ENCODE data around the gene CTAGE15. TPM values are rescaled to one million over a fixed set of nuclear protein-coding genes. Genes with fewer than 3 reads are reported as not detected.
"Not testable (repeated sequence)": the region's sequence is repeated elsewhere in the genome, so short reads cannot be mapped to it uniquely, and the experiment has no call there.

Gene CTAGE15, protein sequence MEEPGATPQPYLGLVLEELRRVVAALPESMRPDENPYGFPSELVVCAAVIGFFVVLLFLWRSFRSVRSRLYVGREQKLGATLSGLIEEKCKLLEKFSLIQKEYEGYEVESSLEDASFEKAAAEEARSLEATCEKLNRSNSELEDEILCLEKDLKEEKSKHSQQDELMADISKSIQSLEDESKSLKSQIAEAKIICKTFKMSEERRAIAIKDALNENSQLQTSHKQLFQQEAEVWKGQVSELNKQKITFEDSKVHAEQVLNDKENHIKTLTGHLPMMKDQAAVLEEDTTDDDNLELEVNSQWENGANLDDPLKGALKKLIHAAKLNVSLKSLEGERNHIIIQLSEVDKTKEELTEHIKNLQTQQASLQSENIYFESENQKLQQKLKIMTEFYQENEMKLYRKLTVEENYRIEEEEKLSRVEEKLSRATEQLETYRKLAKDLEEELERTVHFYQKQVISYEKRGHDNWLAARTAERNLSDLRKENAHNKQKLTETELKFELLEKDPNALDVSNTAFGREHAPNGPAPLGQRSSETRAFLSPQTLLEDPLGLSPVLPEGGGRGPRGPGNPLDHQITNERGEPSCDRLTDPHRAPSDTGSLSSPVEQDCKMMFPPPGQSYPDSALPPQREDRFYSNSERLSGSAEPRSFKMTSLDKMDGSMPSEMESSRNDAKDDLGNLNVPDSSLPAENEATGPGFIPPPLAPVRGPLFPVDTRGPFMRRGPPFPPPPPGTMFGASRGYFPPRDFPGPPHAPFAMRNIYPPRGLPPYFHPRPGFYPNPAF
- total RNA-seq (0.24 TPM), polyA plus RNA-seq (0.27 TPM)
- long read RNA-seq, donor 1, result 0 reads
- long read RNA-seq, donor 2, result 0 reads
- long read RNA-seq, donor 3, result 0 reads
- long read RNA-seq, donor 4, result 0 reads
- long read RNA-seq, donor 5, result 0 reads
- long read RNA-seq, donor 6, result 0 reads
- long read RNA-seq, donor 7, result 0 reads
- long read RNA-seq, donor 8, result 0 reads
- long read RNA-seq, donor 9, result 0 reads
- long read RNA-seq, donor 10, result 0 reads

DNA sequence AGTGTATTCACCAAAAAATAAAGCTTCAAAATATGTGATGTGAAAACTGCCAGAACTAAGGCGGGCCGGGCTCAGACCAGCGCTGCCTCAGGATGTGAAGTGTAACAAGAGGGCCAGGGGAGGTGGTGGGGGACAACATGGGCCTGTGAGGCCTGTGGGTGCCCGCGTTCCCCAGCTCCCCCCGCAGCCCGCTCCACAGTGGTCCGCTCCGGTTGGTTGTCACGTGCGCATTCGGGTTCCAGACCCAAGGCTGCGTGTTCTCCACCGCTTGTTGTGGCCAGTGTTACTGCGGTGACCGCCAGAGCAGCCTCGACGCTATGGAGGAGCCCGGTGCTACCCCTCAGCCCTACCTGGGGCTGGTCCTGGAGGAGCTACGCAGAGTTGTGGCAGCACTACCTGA lies at the start of gene CTAGE15:
CTAGE15 (plus strand) TSS at position 301 of the 400 bp plus-strand sequence; CDS start at position 318, 17 bp downstream.
- not testable (repeated sequence) for H3K4me1 ChIP-seq (ENCODE audit: control insufficient read depth in 2 of 2, insufficient read depth in 2 of 2, low read length in 2 of 2); H3K27me3 ChIP-seq (ENCODE audit: control insufficient read depth in 2 of 2, insufficient read depth in 1 of 2, low read length in 1 of 2); H3K27ac ChIP-seq (ENCODE audit: low read depth in 1 of 2, low read length in 1 of 2); H3K9me3 ChIP-seq (ENCODE audit: control insufficient read depth in 2 of 2, insufficient read depth in 1 of 2, low read length in 1 of 2); H3K4me3 ChIP-seq (ENCODE audit: low read length in 2 of 2); H3K36me3 ChIP-seq (ENCODE audit: control insufficient read depth in 2 of 2, insufficient read depth in 2 of 2, low read length in 1 of 2); DNase-seq (ENCODE audit: low read depth in 6 of 9, low spot score in 9 of 9)
- no CpG with 5 or more reads among the region's 20 CpGs for WGBS

DNA sequence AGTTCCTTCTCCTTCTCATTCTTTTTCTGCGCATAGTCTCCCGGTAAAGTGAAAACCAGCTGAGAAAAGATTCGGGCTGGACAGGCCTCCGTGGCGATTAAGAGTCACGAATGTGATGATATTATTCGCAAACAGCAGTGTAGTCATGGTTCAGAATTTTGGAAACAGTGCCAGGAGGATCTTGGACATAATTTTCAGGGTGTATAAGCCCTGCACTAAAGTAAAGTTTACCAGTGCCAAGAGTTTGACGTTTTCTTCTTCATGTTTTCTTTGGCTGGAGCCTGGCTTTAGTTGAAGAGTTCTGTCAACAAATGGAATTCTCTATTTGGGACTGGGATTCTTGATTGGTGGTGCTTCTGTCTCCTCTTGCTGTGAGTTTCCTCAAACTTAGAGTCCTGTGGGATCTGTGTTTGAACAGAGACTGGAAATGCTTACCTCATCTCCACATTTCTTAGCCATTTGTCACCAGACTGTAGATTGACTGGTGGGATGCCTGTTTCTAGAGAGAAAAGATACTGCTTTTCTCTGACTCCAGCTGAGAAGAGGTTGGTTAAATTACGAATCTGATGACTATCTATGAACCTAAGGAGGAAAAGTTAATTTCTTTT lies 49.2 kb upstream of the CTAGE15 start:
- not testable (repeated sequence) for H3K27me3 ChIP-seq (ENCODE audit: control insufficient read depth in 2 of 2, insufficient read depth in 1 of 2, low read length in 1 of 2); H3K36me3 ChIP-seq (ENCODE audit: control insufficient read depth in 2 of 2, insufficient read depth in 2 of 2, low read length in 1 of 2); H3K27ac ChIP-seq (ENCODE audit: low read depth in 1 of 2, low read length in 1 of 2); H3K4me1 ChIP-seq (ENCODE audit: control insufficient read depth in 2 of 2, insufficient read depth in 2 of 2, low read length in 2 of 2); DNase-seq (ENCODE audit: low read depth in 6 of 9, low spot score in 9 of 9); H3K4me3 ChIP-seq (ENCODE audit: low read length in 2 of 2); H3K9me3 ChIP-seq (ENCODE audit: control insufficient read depth in 2 of 2, insufficient read depth in 1 of 2, low read length in 1 of 2)
- no CpG with 5 or more reads among the region's 9 CpGs for WGBS

DNA sequence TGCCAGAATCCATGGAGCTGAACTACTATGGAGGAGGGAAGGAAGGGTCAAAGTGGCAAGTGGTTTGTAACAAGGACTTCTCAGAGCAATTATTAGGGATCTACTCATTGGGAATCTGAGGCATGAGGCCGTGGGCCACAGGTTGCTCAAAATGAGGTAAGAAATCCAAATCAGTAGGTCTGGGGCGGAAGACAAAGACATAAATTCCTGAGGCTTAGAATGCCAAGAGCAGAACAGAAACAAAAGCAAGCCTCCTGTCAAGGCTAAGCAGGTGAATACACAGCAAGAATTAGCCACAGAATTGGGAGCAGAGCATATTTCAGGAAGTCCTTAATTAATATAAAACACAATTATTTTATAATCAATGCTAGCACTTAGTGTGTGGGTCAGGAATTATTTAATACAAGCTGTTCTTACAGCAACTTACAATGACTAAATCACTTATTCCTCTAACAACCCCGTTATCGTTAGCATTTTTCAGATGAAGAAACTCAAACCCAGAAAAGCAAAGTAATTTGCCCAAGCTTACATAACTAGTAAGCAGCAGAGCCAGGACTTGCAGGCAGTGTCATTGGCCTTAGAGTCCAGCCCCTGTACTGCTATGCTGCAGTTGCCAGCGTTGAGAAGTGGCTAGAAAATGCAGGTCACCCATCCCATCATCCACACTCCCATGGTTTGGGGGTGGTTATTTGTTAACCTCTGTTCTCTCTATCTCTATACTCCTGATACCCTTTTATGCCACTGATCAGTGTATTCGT lies 40.3 kb upstream of the CTAGE15 start:
- not testable (repeated sequence) for H3K27me3 ChIP-seq (ENCODE audit: control insufficient read depth in 2 of 2, insufficient read depth in 1 of 2, low read length in 1 of 2); H3K4me1 ChIP-seq (ENCODE audit: control insufficient read depth in 2 of 2, insufficient read depth in 2 of 2, low read length in 2 of 2); DNase-seq (ENCODE audit: low read depth in 6 of 9, low spot score in 9 of 9); H3K36me3 ChIP-seq (ENCODE audit: control insufficient read depth in 2 of 2, insufficient read depth in 2 of 2, low read length in 1 of 2); H3K9me3 ChIP-seq (ENCODE audit: control insufficient read depth in 2 of 2, insufficient read depth in 1 of 2, low read length in 1 of 2); H3K4me3 ChIP-seq (ENCODE audit: low read length in 2 of 2); H3K27ac ChIP-seq (ENCODE audit: low read depth in 1 of 2, low read length in 1 of 2)
- 92% methylated on average over 3 of the region's 6 CpGs for WGBS

DNA sequence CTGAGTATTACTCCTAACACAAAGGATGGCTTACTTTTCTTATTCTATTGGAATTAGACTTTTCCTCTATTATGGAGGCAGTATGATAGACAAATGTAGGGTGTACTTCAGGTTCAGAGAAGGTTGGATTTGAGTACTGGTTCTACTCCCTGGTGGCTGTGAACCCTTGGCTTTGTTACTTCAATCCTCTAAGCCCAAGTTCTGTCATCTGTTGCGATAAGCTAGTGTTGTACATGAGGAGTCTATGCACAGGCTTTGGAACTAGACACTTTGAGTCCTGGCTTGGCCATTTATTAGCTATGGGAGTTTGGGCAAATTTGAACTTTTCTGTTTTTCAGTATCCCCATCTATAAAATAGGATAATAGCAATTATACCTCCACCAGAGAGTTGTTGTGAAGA lies 39.7 kb upstream of the CTAGE15 start:
- not testable (repeated sequence) for H3K27me3 ChIP-seq (ENCODE audit: control insufficient read depth in 2 of 2, insufficient read depth in 1 of 2, low read length in 1 of 2); H3K36me3 ChIP-seq (ENCODE audit: control insufficient read depth in 2 of 2, insufficient read depth in 2 of 2, low read length in 1 of 2); H3K27ac ChIP-seq (ENCODE audit: low read depth in 1 of 2, low read length in 1 of 2); H3K4me1 ChIP-seq (ENCODE audit: control insufficient read depth in 2 of 2, insufficient read depth in 2 of 2, low read length in 2 of 2); H3K4me3 ChIP-seq (ENCODE audit: low read length in 2 of 2); H3K9me3 ChIP-seq (ENCODE audit: control insufficient read depth in 2 of 2, insufficient read depth in 1 of 2, low read length in 1 of 2); DNase-seq (ENCODE audit: low read depth in 6 of 9, low spot score in 9 of 9)
- no CpG with 5 or more reads among the region's 1 CpG for WGBS

- WGBS, result no CpG with 5 or more reads among the region's 6 CpGs
- H3K36me3 ChIP-seq (ENCODE audit: control insufficient read depth in 2 of 2, insufficient read depth in 2 of 2, low read length in 1 of 2); H3K27ac ChIP-seq (ENCODE audit: low read depth in 1 of 2, low read length in 1 of 2); H3K27me3 ChIP-seq (ENCODE audit: control insufficient read depth in 2 of 2, insufficient read depth in 1 of 2, low read length in 1 of 2); H3K4me3 ChIP-seq (ENCODE audit: low read length in 2 of 2); DNase-seq (ENCODE audit: low read depth in 6 of 9, low spot score in 9 of 9); H3K4me1 ChIP-seq (ENCODE audit: control insufficient read depth in 2 of 2, insufficient read depth in 2 of 2, low read length in 2 of 2); H3K9me3 ChIP-seq (ENCODE audit: control insufficient read depth in 2 of 2, insufficient read depth in 1 of 2, low read length in 1 of 2): not testable (repeated sequence)
Observed at GRCh38 chr7:143533213-143533839, 38.3 kb upstream of the CTAGE15 start.

GRCh38 chr7:143536443-143536842 lies 35.2 kb upstream of the CTAGE15 start:
- H3K4me1 ChIP-seq (ENCODE audit: control insufficient read depth in 2 of 2, insufficient read depth in 2 of 2, low read length in 2 of 2); H3K27ac ChIP-seq (ENCODE audit: low read depth in 1 of 2, low read length in 1 of 2); DNase-seq (ENCODE audit: low read depth in 6 of 9, low spot score in 9 of 9); H3K9me3 ChIP-seq (ENCODE audit: control insufficient read depth in 2 of 2, insufficient read depth in 1 of 2, low read length in 1 of 2); H3K27me3 ChIP-seq (ENCODE audit: control insufficient read depth in 2 of 2, insufficient read depth in 1 of 2, low read length in 1 of 2); H3K36me3 ChIP-seq (ENCODE audit: control insufficient read depth in 2 of 2, insufficient read depth in 2 of 2, low read length in 1 of 2); H3K4me3 ChIP-seq (ENCODE audit: low read length in 2 of 2): not testable (repeated sequence)
- no CpG with 5 or more reads among the region's 1 CpG for WGBS

DNA sequence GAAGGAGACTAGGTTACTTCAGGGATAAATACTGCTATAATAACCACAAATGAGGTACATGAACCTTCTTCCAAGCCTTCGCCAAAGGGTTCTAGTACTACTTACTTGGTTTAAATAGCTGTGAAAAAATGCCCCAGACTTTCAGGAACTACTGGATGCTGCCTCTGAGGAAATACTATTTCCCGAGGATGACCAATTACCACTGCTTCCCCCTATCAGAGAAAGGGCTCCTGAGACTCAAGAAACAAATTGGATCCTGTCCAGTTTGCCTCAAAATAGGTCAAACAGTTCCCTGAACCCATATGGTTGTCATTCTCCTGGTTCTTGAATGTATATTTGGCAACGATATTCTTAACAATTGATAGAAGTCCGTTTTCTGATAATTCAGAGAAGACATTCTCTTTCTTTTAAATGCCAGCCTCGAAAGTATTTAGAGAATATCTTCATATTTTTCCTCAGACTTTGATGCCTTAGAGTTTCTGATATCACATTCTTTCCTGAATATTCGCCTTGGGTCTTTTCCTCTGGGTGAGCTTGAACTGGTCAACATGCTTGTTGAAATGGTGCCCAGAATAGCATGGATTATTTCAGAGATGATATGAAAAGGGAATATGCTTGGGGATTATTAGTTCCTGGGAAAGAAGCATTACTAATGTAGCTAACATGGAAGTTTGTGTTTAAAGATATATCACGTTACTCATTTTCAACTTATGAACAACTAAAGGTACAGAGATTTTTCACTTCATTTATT lies 28.1 kb upstream of the CTAGE15 start:
- WGBS, result no CpG with 5 or more reads among the region's 7 CpGs
- H3K9me3 ChIP-seq (ENCODE audit: control insufficient read depth in 2 of 2, insufficient read depth in 1 of 2, low read length in 1 of 2); DNase-seq (ENCODE audit: low read depth in 6 of 9, low spot score in 9 of 9); H3K27ac ChIP-seq (ENCODE audit: low read depth in 1 of 2, low read length in 1 of 2); H3K36me3 ChIP-seq (ENCODE audit: control insufficient read depth in 2 of 2, insufficient read depth in 2 of 2, low read length in 1 of 2); H3K4me1 ChIP-seq (ENCODE audit: control insufficient read depth in 2 of 2, insufficient read depth in 2 of 2, low read length in 2 of 2); H3K4me3 ChIP-seq (ENCODE audit: low read length in 2 of 2); H3K27me3 ChIP-seq (ENCODE audit: control insufficient read depth in 2 of 2, insufficient read depth in 1 of 2, low read length in 1 of 2): not testable (repeated sequence)

DNA sequence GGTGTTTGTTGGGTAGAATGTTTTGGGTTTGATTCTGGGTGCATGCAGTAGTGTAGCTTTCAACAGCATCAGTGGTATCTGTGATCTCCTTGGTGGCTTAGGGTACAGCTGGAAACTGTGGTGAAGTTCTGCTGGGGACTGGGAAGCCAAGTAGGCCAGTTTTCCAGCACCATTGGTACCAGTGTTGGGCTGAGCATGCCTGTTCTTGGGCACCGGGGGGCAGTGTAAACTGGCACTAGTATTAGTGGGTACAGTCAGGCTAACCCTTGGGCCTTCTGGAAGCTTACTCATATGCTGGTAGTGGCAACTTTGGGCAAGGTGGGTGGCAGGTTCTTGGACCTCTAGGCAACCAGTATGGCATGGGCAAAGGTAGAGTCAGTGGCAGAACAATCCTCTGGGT lies 15.6 kb upstream of the CTAGE15 start:
- no CpG with 5 or more reads among the region's 1 CpG for WGBS
- H3K4me3 ChIP-seq (ENCODE audit: low read length in 2 of 2); DNase-seq (ENCODE audit: low read depth in 6 of 9, low spot score in 9 of 9); H3K9me3 ChIP-seq (ENCODE audit: control insufficient read depth in 2 of 2, insufficient read depth in 1 of 2, low read length in 1 of 2); H3K27ac ChIP-seq (ENCODE audit: low read depth in 1 of 2, low read length in 1 of 2); H3K27me3 ChIP-seq (ENCODE audit: control insufficient read depth in 2 of 2, insufficient read depth in 1 of 2, low read length in 1 of 2); H3K36me3 ChIP-seq (ENCODE audit: control insufficient read depth in 2 of 2, insufficient read depth in 2 of 2, low read length in 1 of 2); H3K4me1 ChIP-seq (ENCODE audit: control insufficient read depth in 2 of 2, insufficient read depth in 2 of 2, low read length in 2 of 2): not testable (repeated sequence)
